ENCODE results near the gene PKD1L1.
A peak's percentile ranks its signal among the peaks of the same experiment; 100 is the strongest.

The PKD1L1 gene

GRCh38 chr7:47867286-47867685 lies 81.0 kb downstream of the PKD1L1 start:
- no peak for TF ChIP-seq CTCF (IDR thresholded peaks at IDR 0.05; ENCODE audit: low read depth, low read length, missing control alignments)
- DNase-seq (ENCODE audit: low read depth), result no peak
- H3K4me3 ChIP-seq (ENCODE audit: low read depth, low read length), result no peak overlapping the region

- H3K4me3 ChIP-seq (ENCODE audit: low read depth, low read length), result no peak overlapping the region
- DNase-seq (ENCODE audit: low read depth), result no peak
- TF ChIP-seq CTCF (IDR thresholded peaks at IDR 0.05; ENCODE audit: low read depth, low read length, missing control alignments), result no peak
These were observed 82.1 kb downstream of the PKD1L1 start for GRCh38 chr7:47866120-47866519.

GRCh38 chr7:47852330-47853245 lies 95.7 kb downstream of the PKD1L1 start:
- DNase-seq (ENCODE audit: low read depth), result no peak
- H3K4me3 ChIP-seq (ENCODE audit: low read depth, low read length), result no peak overlapping the region
- TF ChIP-seq CTCF (IDR thresholded peaks at IDR 0.05; ENCODE audit: low read depth, low read length, missing control alignments), result peak; percentile 58

GRCh38 chr7:47847207-47847606 lies 101.1 kb downstream of the PKD1L1 start:
- no peak overlapping the region for H3K4me3 ChIP-seq (ENCODE audit: low read depth, low read length)
- no peak for TF ChIP-seq CTCF (IDR thresholded peaks at IDR 0.05; ENCODE audit: low read depth, low read length, missing control alignments)
- no peak for DNase-seq (ENCODE audit: low read depth)

GRCh38 chr7:47846138-47846836 lies 102.0 kb downstream of the PKD1L1 start:
- H3K4me3 ChIP-seq (ENCODE audit: low read depth, low read length), result no peak overlapping the region
- no peak for DNase-seq (ENCODE audit: low read depth)
- no peak for TF ChIP-seq CTCF (IDR thresholded peaks at IDR 0.05; ENCODE audit: low read depth, low read length, missing control alignments)

- TF ChIP-seq CTCF (IDR thresholded peaks at IDR 0.05; ENCODE audit: low read depth, low read length, missing control alignments), result no peak
- H3K4me3 ChIP-seq (ENCODE audit: low read depth, low read length), result no peak overlapping the region
- DNase-seq (ENCODE audit: low read depth), result no peak
These were observed 104.0 kb downstream of the PKD1L1 start for GRCh38 chr7:47844311-47844710.
